M059J (cell line): ENCODE data around the gene CSF1. TPM values are rescaled to one million over a fixed set of nuclear protein-coding genes. Genes with fewer than 3 reads are reported as not detected.
A peak's percentile ranks its signal among the peaks of the same experiment; 100 is the strongest.
"Not testable (repeated sequence)": the region's sequence is repeated elsewhere in the genome, so short reads cannot be mapped to it uniquely, and the experiment has no call there.

Experiments
- DNase-seq: peaks from one replicate; pipeline ENCODE4 v3.0.0-alpha.2; 2012; ENCODE audit warnings: low read depth
- total RNA-seq: library from RNA; depleted of rRNA; stranded (reverse); fragments of >200 nt; shearing (Covaris generic); gene quantifications from 2 replicates; pipeline ENCODE4 v1.2.3, GENCODE V29; 2014; rRNA removed

The CSF1 gene, protein sequence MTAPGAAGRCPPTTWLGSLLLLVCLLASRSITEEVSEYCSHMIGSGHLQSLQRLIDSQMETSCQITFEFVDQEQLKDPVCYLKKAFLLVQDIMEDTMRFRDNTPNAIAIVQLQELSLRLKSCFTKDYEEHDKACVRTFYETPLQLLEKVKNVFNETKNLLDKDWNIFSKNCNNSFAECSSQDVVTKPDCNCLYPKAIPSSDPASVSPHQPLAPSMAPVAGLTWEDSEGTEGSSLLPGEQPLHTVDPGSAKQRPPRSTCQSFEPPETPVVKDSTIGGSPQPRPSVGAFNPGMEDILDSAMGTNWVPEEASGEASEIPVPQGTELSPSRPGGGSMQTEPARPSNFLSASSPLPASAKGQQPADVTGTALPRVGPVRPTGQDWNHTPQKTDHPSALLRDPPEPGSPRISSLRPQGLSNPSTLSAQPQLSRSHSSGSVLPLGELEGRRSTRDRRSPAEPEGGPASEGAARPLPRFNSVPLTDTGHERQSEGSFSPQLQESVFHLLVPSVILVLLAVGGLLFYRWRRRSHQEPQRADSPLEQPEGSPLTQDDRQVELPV
- 92.8 and 118 TPM in 2 replicates for total RNA-seq

DNA sequence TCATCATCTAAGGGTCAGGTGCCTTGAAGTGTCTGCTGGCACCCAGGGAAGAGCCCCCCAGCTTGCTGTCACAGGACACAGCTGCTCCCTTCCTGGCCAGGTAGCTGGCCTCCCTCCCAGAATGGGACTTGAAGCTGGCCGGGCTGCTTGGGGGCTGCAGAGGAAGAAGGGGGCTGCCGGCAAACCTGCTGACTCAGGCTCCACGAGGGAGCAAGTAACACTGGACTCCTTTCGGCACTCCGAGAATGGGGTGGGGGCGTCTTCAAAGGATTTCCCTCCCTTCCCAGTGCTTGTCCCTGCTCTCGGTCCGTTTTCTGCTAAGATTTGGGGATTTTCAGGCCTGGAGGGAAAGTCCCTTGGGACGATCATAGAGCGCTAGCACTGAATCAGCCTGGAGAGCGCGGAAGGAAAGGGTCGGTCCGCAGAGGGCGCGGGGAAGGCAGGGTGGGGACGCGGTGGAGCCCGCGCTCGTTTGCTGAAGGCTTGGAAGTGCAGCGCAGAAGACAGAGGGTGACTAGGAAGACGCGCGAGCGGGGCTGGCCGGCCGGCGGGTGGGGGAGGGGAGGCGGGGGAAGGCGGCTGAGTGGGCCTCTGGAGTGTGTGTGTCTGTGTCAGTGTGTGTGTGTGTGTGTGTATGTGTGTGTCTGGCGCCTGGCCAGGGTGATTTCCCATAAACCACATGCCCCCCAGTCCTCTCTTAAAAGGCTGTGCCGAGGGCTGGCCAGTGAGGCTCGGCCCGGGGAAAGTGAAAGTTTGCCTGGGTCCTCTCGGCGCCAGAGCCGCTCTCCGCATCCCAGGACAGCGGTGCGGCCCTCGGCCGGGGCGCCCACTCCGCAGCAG, at the start of gene CSF1:
TSS of gene CSF1 (plus strand) at position 727 of the 840 bp plus-strand sequence. CDS start 175 bp downstream, outside the sequence.
- DNase-seq, result peak; percentile 80

- not testable (repeated sequence) for DNase-seq
Observed at GRCh38 chr1:109861616-109862015, 49.0 kb upstream of the CSF1 start.

DNA sequence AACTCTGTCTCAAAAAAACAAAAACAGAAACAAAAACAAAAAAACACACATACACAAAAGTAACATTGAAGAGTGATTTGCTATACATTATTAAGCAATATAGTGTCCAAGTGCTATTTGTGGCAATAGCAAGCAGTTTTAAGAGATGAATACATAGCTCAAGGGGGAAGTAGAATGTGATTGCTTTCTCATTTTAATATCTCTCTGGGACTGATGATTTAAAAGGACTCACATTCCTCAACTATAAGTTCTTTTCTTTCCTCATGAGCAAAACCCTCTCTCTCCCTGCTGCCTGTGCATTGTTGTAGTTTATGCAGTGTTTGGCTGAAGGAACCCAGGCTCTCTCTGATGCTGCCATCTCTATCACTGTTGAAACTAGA, 47.0 kb upstream of the CSF1 start:
- DNase-seq, result no peak

DNA sequence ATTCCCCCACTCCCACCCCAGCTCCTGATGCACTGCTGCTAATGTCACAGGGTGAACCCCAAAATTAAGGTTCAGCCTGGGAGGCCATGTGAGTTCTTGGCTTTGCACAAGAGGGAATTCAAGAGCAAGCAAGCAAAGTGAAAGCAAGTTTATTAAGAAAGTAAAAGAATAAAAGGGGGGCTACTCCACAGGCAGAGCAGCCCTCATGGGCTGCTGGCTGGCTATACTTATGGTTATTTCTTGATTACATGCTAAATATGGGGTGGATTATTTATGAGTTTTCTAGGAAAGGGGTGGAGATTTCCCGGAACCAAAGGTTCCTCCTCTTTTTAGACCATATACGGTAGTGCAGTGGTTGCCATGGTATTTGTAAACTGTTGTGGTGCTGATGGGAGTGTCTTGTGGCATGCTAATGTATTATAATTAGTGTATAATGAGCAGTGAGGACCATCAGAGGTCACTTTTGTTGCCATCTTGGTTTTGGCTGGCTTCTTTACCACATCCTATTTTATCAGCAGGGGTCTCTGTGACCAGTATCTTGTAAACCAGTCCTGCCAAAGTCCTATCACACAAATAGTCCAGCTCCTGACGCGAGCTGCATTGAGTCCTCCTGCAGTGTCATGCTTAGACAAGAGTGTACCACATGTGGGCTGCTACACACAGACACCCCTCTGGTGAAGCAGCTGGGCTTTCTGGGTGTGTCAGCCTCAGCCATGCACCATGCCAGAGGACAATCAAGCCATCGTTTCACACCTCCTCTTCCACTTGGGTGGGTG, 46.4 kb upstream of the CSF1 start:
- peak; percentile 94 for DNase-seq

GRCh38 chr1:109864930-109865612, 45.6 kb upstream of the CSF1 start:
- DNase-seq, result no peak

GRCh38 chr1:109866071-109866470, 44.6 kb upstream of the CSF1 start:
- DNase-seq, result no peak

DNA sequence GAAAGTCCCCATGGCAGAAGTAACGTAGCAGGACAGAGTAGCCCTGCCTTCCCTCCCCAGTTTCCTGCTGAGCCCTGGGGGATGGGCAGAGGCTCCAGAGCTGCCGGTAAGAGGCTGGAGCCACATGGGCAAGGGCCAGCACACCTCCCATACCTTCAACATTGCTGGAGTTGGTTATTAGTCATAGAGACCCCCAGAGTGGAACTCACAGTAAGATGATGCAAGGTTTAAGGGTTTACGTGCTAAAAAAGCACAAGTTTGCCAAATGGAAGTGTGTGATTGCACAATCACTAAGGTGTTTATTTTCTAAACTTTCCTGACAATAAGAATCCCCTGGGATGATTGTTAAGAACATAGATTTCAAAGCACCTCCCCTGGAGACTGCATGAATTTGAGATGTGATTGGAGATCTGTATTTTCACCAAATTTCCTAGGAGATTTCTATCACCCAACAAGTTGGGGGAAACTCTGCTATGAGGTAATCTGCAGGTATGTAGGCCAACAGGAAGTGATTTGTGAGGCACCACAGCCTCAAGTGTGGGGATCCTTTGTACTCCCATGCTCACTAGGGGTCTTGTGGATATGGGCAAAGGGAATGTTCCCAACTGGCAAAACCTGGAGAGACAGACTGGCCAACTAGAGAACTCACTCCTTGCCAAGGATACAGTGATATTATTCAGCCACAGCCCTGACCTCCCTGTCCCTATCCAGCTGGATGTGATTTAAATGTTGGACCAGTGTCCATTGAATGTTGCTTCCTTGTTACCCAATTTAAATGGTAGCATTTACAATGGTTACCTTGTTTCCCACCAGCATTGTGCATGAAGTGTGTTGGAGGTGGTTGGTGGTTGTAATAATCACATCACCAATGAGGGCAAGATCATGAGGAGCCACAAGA, 37.1 kb upstream of the CSF1 start:
- DNase-seq, result peak; percentile 81

- DNase-seq, result no peak
Observed at GRCh38 chr1:109874445-109874844, 36.2 kb upstream of the CSF1 start.

DNA sequence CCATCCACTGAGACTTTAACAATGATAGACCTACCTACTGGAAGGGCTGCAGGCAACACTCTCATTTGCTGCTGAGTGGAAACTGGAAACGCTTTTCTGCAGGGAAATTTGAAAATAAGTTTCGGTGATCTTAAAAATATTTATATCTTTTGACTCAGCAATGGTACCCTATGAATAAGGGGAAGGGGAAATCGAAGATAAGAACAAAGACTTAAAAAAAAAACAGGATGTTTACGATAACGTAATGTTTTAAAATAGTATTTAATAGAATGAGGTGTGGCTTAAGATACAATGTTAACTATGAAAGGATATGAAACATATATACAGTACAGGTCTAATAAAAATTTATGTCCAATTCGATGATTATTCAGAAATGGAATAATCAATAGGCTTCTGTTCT, 34.8 kb upstream of the CSF1 start:
- no peak for DNase-seq

GRCh38 chr1:109876617-109877316, 33.9 kb upstream of the CSF1 start:
- peak; percentile 56 for DNase-seq

DNA sequence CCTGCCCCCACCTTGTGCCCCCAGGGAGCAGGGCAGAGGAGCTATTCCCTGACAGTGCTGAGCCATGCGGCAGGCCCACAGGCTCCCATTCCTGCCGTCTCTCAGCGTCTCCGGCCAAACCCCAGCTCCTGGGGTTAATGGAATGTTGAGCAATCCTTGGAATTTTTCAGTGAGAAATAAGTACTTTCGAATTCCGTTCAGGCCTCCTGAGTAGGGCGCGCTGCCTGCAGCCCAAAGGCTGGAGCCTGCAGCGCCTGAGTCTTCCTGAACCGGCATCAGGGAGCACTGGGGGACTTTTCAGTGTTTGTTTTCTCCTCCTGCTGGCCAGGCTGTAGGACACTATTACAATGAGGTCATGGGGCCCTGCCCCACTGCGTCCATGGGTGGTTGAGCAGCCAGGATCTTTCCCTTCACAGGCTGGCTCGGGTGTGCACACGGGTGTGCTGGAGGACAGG, 33.3 kb upstream of the CSF1 start:
- DNase-seq, result peak; percentile 97

DNA sequence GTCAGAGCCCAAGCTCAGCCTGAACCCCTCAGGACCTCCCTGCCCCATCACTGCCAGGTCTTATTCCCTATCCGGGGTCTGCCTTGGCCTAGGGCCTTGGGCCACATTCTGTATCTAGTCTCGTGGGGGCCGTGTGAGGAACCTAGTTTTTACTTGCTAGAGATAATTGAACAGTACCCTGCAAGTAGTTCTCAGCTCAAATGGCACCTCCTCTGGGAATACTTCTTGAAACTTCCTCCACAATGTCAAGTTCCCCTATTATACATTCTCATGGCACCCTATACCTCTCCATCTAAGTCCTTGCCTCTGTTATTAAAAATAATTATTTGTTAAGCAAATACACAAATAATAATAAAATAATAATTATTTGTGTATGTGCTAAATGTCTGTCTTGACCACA, 32.9 kb upstream of the CSF1 start:
- no peak for DNase-seq

DNA sequence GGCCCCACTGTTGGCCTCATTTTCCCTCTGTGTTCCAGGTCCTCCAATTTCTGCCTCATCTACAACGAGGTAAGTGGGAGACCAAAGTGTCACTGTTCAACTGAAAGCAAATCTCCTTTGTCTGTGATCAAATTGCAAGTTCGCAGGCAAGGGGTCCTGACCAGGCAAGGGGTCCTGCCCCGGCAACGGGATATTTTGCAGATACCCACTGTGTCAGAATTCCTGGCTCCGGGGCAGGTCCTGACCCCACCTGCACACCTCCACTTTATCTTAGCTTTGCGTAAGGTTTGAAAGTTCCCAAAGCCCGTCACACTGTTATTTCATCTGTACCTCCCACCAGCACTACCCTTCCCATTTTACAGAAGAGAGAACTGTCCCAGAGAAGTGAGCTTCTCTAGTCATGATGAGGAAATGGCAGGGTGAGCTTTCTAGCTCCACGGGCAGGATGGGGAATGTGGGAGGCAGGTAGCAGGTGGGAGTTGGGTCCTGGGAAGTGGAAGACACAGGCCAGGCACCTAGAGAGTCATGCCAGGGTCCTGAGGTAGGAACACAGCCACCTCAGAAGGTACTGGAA, 32.0 kb upstream of the CSF1 start:
- DNase-seq, result no peak

- peak; percentile 61 for DNase-seq
Observed at GRCh38 chr1:109879371-109879770, 31.3 kb upstream of the CSF1 start.

- DNase-seq, result no peak
Observed at GRCh38 chr1:109879881-109880525, 30.6 kb upstream of the CSF1 start.

DNA sequence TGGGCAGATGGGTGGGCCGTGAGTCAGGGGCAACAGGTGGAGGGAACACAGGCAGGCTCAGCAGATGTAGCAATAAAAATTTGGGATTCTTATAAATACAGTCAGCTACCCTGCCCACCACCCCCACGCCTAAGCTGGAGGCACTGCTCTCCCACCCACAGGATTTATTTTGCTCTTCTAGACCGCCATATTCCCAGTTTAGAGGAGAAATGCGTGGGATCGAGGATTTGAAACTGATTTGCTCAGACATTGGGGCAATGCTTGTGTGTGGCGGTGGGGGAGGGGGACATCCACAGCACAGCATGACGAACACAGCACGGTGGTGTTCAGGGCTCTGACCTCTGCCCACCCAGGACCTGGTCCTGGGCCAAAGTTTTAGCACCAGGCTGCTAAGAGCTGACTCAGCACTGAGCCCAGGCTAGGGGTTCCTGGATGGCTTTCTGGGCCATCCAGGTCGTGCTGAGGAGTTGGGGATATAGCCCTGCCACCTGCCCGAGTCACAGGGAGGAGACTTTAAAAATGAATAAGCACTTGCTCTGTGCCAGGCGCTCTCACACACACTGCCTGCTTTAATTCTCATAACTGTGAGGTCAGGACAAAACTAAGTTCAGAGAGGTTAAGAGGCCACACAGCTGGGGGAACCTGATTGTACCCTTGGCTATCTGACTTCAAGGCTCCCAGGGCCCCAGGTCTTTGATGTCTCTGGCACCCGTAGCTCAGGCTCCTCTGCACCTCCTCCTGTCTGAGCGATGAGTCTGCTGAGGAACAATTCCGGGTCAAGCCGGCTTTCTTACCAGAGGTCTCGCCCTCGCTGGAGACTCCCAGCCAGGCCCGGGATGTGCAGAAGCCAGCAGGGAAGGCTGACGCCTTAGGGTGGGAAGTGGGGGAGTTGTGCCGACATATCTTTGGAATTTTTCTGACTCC, 29.4 kb upstream of the CSF1 start:
- DNase-seq, result peak; percentile 46

DNA sequence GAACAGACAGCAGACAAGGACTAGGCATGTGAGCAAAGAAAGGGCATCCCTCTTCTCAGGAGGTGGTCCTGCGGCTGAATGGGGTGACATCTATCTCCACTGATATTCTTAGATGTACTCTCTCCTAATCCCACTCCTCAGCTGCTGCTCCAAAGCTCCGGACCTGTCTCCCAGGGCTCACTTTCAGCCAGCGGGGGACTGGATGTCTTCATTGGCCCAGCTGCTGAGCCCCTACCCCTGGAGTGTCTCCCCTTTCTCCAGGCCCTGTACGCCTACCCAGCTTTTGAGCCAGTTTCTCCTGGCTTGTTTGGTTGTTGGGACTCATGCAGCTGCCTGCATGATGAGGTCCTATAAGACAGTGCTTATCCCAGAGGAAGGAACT, 28.8 kb upstream of the CSF1 start:
- no peak for DNase-seq
